Heart right ventricle (tissue), 16 donors: ENCODE results near the gene LRP6. TPM values are rescaled to one million over a fixed set of nuclear protein-coding genes. Genes with fewer than 3 reads are reported as not detected.

Source experiments
- ATAC-seq, 8 donors: fragments of 200-7000 bp; cut with Tn5 transposase; one replicate each; pipeline ENCODE4 v1.9.1; 2020; ENCODE audit warnings: mild to moderate bottlenecking in 8 of 8, moderate library complexity in 8 of 8, moderate number of reproducible peaks in 1 of 8
- DNase-seq, 2 donors: peaks; one replicate each; pipeline ENCODE4 v3.0.0-alpha.2; 2020
- H3K27ac ChIP-seq, 10 donors: fragments of 200-600 bp; sonication (generic) in 2 of 10; one replicate each; pipeline versions ENCODE4 v1.5.0 to v1.8.0; 2020 to 2022; ENCODE audit warnings: mild to moderate bottlenecking in 3 of 10
- H3K27me3 ChIP-seq, 7 donors: fragments of 200-600 bp; one replicate each; pipeline ENCODE4 v1.8.0; 2021 to 2022; ENCODE audit warnings: mild to moderate bottlenecking in 2 of 7
- H3K36me3 ChIP-seq, 9 donors: fragments of 200-600 bp; sonication (generic) in 1 of 9; one replicate each; pipeline versions ENCODE4 v1.5.0 to v1.8.0; 2020 to 2022; ENCODE audit warnings: mild to moderate bottlenecking in 2 of 9
- H3K4me1 ChIP-seq, 9 donors: fragments of 200-600 bp; sonication (generic) in 1 of 9; one replicate each; pipeline versions ENCODE4 v1.5.0 to v1.8.0; 2020 to 2022; ENCODE audit warnings: mild to moderate bottlenecking in 4 of 9
- H3K4me3 ChIP-seq, 10 donors: fragments of 200-600 bp; sonication (generic) in 2 of 10; one replicate each; pipeline versions ENCODE4 v1.5.0 to v1.8.0; 2020 to 2022; ENCODE audit warnings: mild to moderate bottlenecking in 7 of 10, moderate library complexity in 2 of 10
- H3K9me3 ChIP-seq, 11 donors: fragments of 200-600 bp in 10 of 11; sonication (generic) in 2 of 11; one replicate each; pipeline versions ENCODE4 v1.5.0 to v1.8.0; 2013 to 2022; ENCODE audit warnings: mild to moderate bottlenecking in 2 of 11, control low read depth in 1 of 11, moderate library complexity in 1 of 11
- CTCF ChIP-seq, 9 donors: fragments of 200-600 bp; sonication (generic) in 2 of 9; IDR thresholded peaks; one replicate each; pipeline versions ENCODE4 v1.5.0 to v1.8.0; 2021 to 2022; ENCODE audit warnings: antibody characterized with exemption in 9 of 9, mild to moderate bottlenecking in 5 of 9, moderate library complexity in 1 of 9
- WGBS, 2 donors: extraction: QIAGEN DNeasy Blood & Tissue Kit; methylation state at CpG; one replicate each; pipeline ENCODE4 v1.1.7; 2013; ENCODE audit warnings: inconsistent platforms in 1 of 2; 5-methylcytosine and 5-hydroxymethylcytosine counted together
- intact Hi-C, 10 donors: fragments of 100-400 bp; cut with DNase I; formaldehyde crosslinking; loops; one replicate each; pipeline versions ENCODE4 v1.11.1 to v1.14.2; 2022
- polyA plus RNA-seq, 2 donors: library from polyadenylated mRNA; stranded (reverse); fragments of 200-250 nt; gene quantifications; one replicate each; pipeline ENCODE4 v1.2.3, GENCODE V29; 2013
- total RNA-seq, 10 donors: library from RNA; stranded (reverse); fragmentation: NEBNext Ultra II Directional in 3 of 10; extraction: Animal tissue kit (Norgen Biotek cat#: 25700) in 3 of 10; gene quantifications; one replicate each; pipeline versions ENCODE4 v1.2.1 to v1.2.4, GENCODE V29; 2021 to 2023
- donor health status: Arrhythmogenic right ventricular cardiomyopathy.
- donor health status: ischemic (EF 13 %, LVEDD 7.1; RV severe dilation, severe dysfunction).
- donor health status: healthy with polysubstance abuse.
- donor health status: DM: no; HTN: yes; CAD: no.
- donor health status: DM: no; HTN: no; CAD: no.
- donor health status: ischemic (EF 25% LVEDD 6.9; RV normal size, moderate dysfunction).
- donor health status: ischemic (EF 25% LVEDD 5.7; RV mildly dilated, moderate dysfunction).
- donor health status: healthy.
- donor health status: DM: yes; HTN: yes; CAD: no.
- donor health status: Ischemic cardiomyopathy.
- donor health status: ischemic (EF 35%, LVEDD 5.7; RV mildly dilated, moderate dysfunction).
- donor health status: nonischemic (EF 11% LVEDD 7.7; RV severe dilation, severe dysfunction).
- donor health status: DM: yes; HTN: yes; CAD: no.
- donor health status: PGD.
- donor health status: ischemic (EF 29% LVEDD 5.4; RV normal size, mild dysfunction).
- donor health status: nonischemic (EF 23%, LVEDD 6.1; RV moderate dilation, normal function).

LRP6 gene
- total and polyA plus RNA-seq, 12 donors = 3.1 to 31.1 (median 24.8) TPM

GRCh38 chr12:12210983-12211382 is 55.9 kb downstream of the LRP6 start:
- TF ChIP-seq CTCF (IDR thresholded peaks at IDR 0.05) = no peak
- ATAC-seq = no peak
- Histone ChIP-seq H3K36me3 (no peaks in the 10 kb centered on the region), H3K27me3 (no peaks in the 10 kb centered on the region), H3K27ac (no peak overlapping the region), H3K4me1 (peaks cover 0 to 21% (median 11%) of the 10 kb centered on the region in 9 donors), H3K9me3 (no peaks in the 10 kb centered on the region), H3K4me3 (no peak overlapping the region)
- intact Hi-C loops = loop anchor here in 1 of 10 donors (10.0 kb wide), 1 partner anchor 54 kb away; the partner anchor contains the start of gene LRP6
- WGBS, 2 donors = 91 to 95% methylated on average over 5 of the region's 5 CpGs
- no peak for DNase-seq

- ATAC-seq = no peak
- no peaks in the 10 kb centered on the region for H3K36me3 ChIP-seq
- H3K9me3 ChIP-seq = no peaks in the 10 kb centered on the region
- 96 to 100% methylated on average over 1 of the region's 1 CpG for WGBS, 2 donors
- H3K27ac ChIP-seq = no peak overlapping the region
- no peak overlapping the region for H3K4me3 ChIP-seq
- intact Hi-C loops = loop anchor here in 1 of 10 donors (10.0 kb wide), 1 partner anchor 54 kb away; the partner anchor contains the start of gene LRP6
- no peak for TF ChIP-seq CTCF (IDR thresholded peaks at IDR 0.05)
- no peaks in the 10 kb centered on the region for H3K27me3 ChIP-seq
- no peak for DNase-seq
- H3K4me1 ChIP-seq = peaks cover 0 to 21% (median 9%) of the 10 kb centered on the region in 9 donors
Observed at GRCh38 chr12:12210416-12210815, 56.4 kb downstream of the LRP6 start.

- Histone ChIP-seq H3K4me1 (peaks cover 0 to 16% (median 3%) of the 10 kb centered on the region in 9 donors), H3K27me3 (no peaks in the 10 kb centered on the region), H3K4me3 (no peak overlapping the region), H3K36me3 (no peaks in the 10 kb centered on the region), H3K9me3 (no peaks in the 10 kb centered on the region), H3K27ac (no peak overlapping the region)
- TF ChIP-seq CTCF (IDR thresholded peaks at IDR 0.05) = no peak
- DNase-seq (no peak), ATAC-seq (no peak)
- intact Hi-C loops = loop anchor here in 1 of 10 donors (10.0 kb wide), 1 partner anchor 55 kb away; the partner anchor contains the start of gene LRP6
- WGBS, 2 donors = 97 to 99% methylated on average over 3 of the region's 3 CpGs
Observed at GRCh38 chr12:12209675-12210074, 57.2 kb downstream of the LRP6 start.

- WGBS, 2 donors = 73 to 87% methylated on average over 3 of the region's 3 CpGs
- intact Hi-C loops = no loop called here
- no peak overlapping the region for H3K27ac ChIP-seq
- H3K36me3 ChIP-seq = no peaks in the 10 kb centered on the region
- peaks cover 0 to 10% (median 0%) of the 10 kb centered on the region in 9 donors for H3K4me1 ChIP-seq
- no peak overlapping the region for H3K4me3 ChIP-seq
- H3K9me3 ChIP-seq = no peaks in the 10 kb centered on the region
- DNase-seq (no peak), ATAC-seq (no peak)
- no peak for TF ChIP-seq CTCF (IDR thresholded peaks at IDR 0.05)
- H3K27me3 ChIP-seq = no peaks in the 10 kb centered on the region
Observed at GRCh38 chr12:12209043-12209442, 57.8 kb downstream of the LRP6 start.
